H9 (cell line): ENCODE measurements around the gene PC. TPM values are rescaled to one million over a fixed set of nuclear protein-coding genes. Genes with fewer than 3 reads are reported as not detected.

Source experiments
- DNase-seq: peaks from one replicate; pipeline ENCODE4 v3.0.0-alpha.2; 2017
- H2AFZ ChIP-seq: one replicate; pipeline ENCODE4 v1.6.1; 2013; ENCODE audit warnings: mild to moderate bottlenecking, low read length, control low read depth, moderate library complexity
- H2AK5ac ChIP-seq: 2 replicates; pipeline ENCODE4 v1.6.1; 2013; ENCODE audit warnings: low read length, control low read depth, mixed read lengths; ENCODE audit not compliant: insufficient read length
- H2BK120ac ChIP-seq: one replicate; pipeline ENCODE4 v1.6.1; 2013; ENCODE audit warnings: low read depth, mild to moderate bottlenecking, low read length, control low read depth, inconsistent platforms; ENCODE audit not compliant: poor library complexity, severe bottlenecking
- H2BK12ac ChIP-seq: 2 replicates; pipeline ENCODE4 v1.6.1; 2013; ENCODE audit warnings: low read length, control low read depth, mixed read lengths, low read depth; ENCODE audit not compliant: insufficient read length
- H2BK15ac ChIP-seq: 2 replicates; pipeline ENCODE4 v1.6.1; 2013; ENCODE audit warnings: low read depth, low read length, control low read depth
- H2BK20ac ChIP-seq: one replicate; pipeline ENCODE4 v1.6.1; 2013; ENCODE audit warnings: low read depth, mild to moderate bottlenecking, low read length, control low read depth, inconsistent platforms; ENCODE audit not compliant: poor library complexity, severe bottlenecking
- H2BK5ac ChIP-seq: 2 replicates; pipeline ENCODE4 v1.6.1; 2013; ENCODE audit warnings: low read length, control low read depth, mixed read lengths; ENCODE audit not compliant: insufficient read length
- H3K14ac ChIP-seq: 2 replicates; pipeline ENCODE4 v1.6.1; 2013; ENCODE audit warnings: low read length, control low read depth; ENCODE audit not compliant: insufficient read depth
- H3K18ac ChIP-seq: 2 replicates; pipeline ENCODE4 v1.6.1; 2013; ENCODE audit warnings: low read depth, mild to moderate bottlenecking, mixed read lengths, low read length, control low read depth; ENCODE audit not compliant: insufficient read length
- H3K23ac ChIP-seq: 2 replicates; pipeline ENCODE4 v1.6.1; 2013; ENCODE audit warnings: low read length, control low read depth, mixed read lengths, low read depth; ENCODE audit not compliant: insufficient read length
- H3K23me2 ChIP-seq: 2 replicates; pipeline ENCODE4 v1.6.1; 2013; ENCODE audit warnings: low read depth, mild to moderate bottlenecking, mixed read lengths, low read length, control low read depth; ENCODE audit not compliant: insufficient read length, poor library complexity, severe bottlenecking
- H3K27ac ChIP-seq: 2 replicates; pipeline ENCODE4 v1.5.1; 2013; ENCODE audit warnings: low read length, control low read depth, mixed read lengths, low read depth; ENCODE audit not compliant: insufficient read length
- H3K27me3 ChIP-seq: 2 replicates; pipeline ENCODE4 v1.6.1; 2013; ENCODE audit warnings: low read length, control low read depth, inconsistent platforms; ENCODE audit not compliant: insufficient read depth
- H3K4ac ChIP-seq: 2 replicates; pipeline ENCODE4 v1.6.1; 2013; ENCODE audit warnings: low read depth, mild to moderate bottlenecking, control low read depth, inconsistent platforms, low read length, moderate library complexity
- H3K4me1 ChIP-seq: 2 replicates; pipeline ENCODE4 v1.6.1; 2013; ENCODE audit warnings: low read length, control low read depth, inconsistent platforms; ENCODE audit not compliant: insufficient read depth
- H3K4me2 ChIP-seq: 2 replicates; pipeline ENCODE4 v1.6.1; 2013; ENCODE audit warnings: low read length, control low read depth, mixed read lengths; ENCODE audit not compliant: insufficient read length, insufficient read depth
- H3K56ac ChIP-seq: 2 replicates; pipeline ENCODE4 v1.6.1; 2013; ENCODE audit warnings: low read depth, mild to moderate bottlenecking, mixed read lengths, low read length, control low read depth; ENCODE audit not compliant: insufficient read length
- H3K79me1 ChIP-seq: 2 replicates; pipeline ENCODE4 v1.6.1; 2013; ENCODE audit warnings: low read depth, mild to moderate bottlenecking, moderate library complexity, low read length, control low read depth, inconsistent platforms; ENCODE audit not compliant: insufficient read depth, poor library complexity, severe bottlenecking
- H3K79me2 ChIP-seq: 2 replicates; pipeline ENCODE4 v1.6.1; 2013; ENCODE audit warnings: low read length, control low read depth, inconsistent platforms; ENCODE audit not compliant: insufficient read depth
- H3K9ac ChIP-seq: 2 replicates; pipeline ENCODE4 v1.6.1; 2013; ENCODE audit warnings: low read length, control low read depth, mixed read lengths; ENCODE audit not compliant: insufficient read length; ENCODE audit errors: extremely low read depth
- H3K9me3 ChIP-seq: one replicate; pipeline ENCODE4 v1.6.1; 2013; ENCODE audit warnings: low read depth, low read length, inconsistent platforms; ENCODE audit not compliant: control insufficient read depth
- H3T11ph ChIP-seq: one replicate; pipeline ENCODE4 v1.6.1; 2013; ENCODE audit warnings: mild to moderate bottlenecking, low read length, control low read depth, inconsistent platforms
- H4K20me1 ChIP-seq: one replicate; pipeline ENCODE4 v1.6.1; 2013; ENCODE audit not compliant: control insufficient read depth, insufficient read length, insufficient read depth
- H4K5ac ChIP-seq: 2 replicates; pipeline ENCODE4 v1.6.1; 2013; ENCODE audit warnings: low read depth, mild to moderate bottlenecking, mixed read lengths, low read length, control low read depth; ENCODE audit not compliant: insufficient read length
- H4K8ac ChIP-seq: replicated peaks from 2 replicates; pipeline ENCODE4 v1.6.1; 2013; ENCODE audit warnings: low read length, control low read depth, mixed read lengths, low read depth; ENCODE audit not compliant: insufficient read length
- H4K91ac ChIP-seq: 2 replicates; pipeline ENCODE4 v1.6.1; 2013; ENCODE audit warnings: low read depth, mild to moderate bottlenecking, moderate library complexity, mixed read lengths, low read length, control low read depth; ENCODE audit not compliant: insufficient read length
- H3K27ac Mint-ChIP-seq, 3 experiments: 2 replicates in 2 of 3; 3 replicates in 1 of 3; pipeline ENCODE4 v1.8.0; 2020 to 2021; ENCODE audit warnings: mixed read lengths in 3 of 3, mild to moderate bottlenecking in 1 of 3, moderate library complexity in 1 of 3
- H3K27me3 Mint-ChIP-seq: 2 replicates; pipeline ENCODE4 v1.8.0; 2021; ENCODE audit warnings: low read depth, mild to moderate bottlenecking, moderate library complexity, mixed read lengths
- H3K36me3 Mint-ChIP-seq, 3 experiments: 2 replicates in 2 of 3; 3 replicates in 1 of 3; pipeline ENCODE4 v1.8.0; 2020 to 2021; ENCODE audit warnings: low read depth in 3 of 3, mixed read lengths in 3 of 3; ENCODE audit not compliant: insufficient read depth in 1 of 3
- H3K4me1 Mint-ChIP-seq, 2 experiments: 2 replicates each; pipeline ENCODE4 v1.8.0; 2020; ENCODE audit warnings: mixed read lengths in 2 of 2
- H3K4me3 Mint-ChIP-seq, 2 experiments: 2 replicates in 1 of 2; 3 replicates in 1 of 2; pipeline ENCODE4 v1.8.0; 2020 to 2021; ENCODE audit warnings: mild to moderate bottlenecking in 2 of 2, mixed read lengths in 2 of 2, moderate library complexity in 1 of 2
- H3K9me3 Mint-ChIP-seq, 2 experiments: 2 replicates in 1 of 2; 3 replicates in 1 of 2; pipeline ENCODE4 v1.8.0; 2020; ENCODE audit warnings: mild to moderate bottlenecking in 2 of 2, mixed read lengths in 2 of 2, moderate library complexity in 1 of 2
- CTCF ChIP-seq: fragments of 200-600 bp; sonication (generic); conservative IDR thresholded peaks from 3 replicates; pipeline ENCODE4 v1.8.0; 2021; ENCODE audit warnings: antibody characterized with exemption, mild to moderate bottlenecking
- WGBS: extraction: QIAGEN DNeasy Blood & Tissue Kit; methylation state at CpG from one replicate; pipeline ENCODE4 v1.1.7; 2013; ENCODE audit warnings: missing lambda C conversion rate, low lambda C conversion rate, mixed read lengths; ENCODE audit not compliant: insufficient read length; ENCODE audit errors: extremely low coverage; 5-methylcytosine and 5-hydroxymethylcytosine counted together
- total RNA-seq: library from RNA; stranded (reverse); gene quantifications from 2 replicates; pipeline ENCODE4 v1.2.1, GENCODE V29; 2021

The PC gene
- total RNA-seq, 1 experiment from 2014 or later, result 32.6 TPM

GRCh38 chr11:66904561-66904960 lies 53.6 kb downstream of the PC start:
- no peak for DNase-seq
- Histone ChIP-seq H4K5ac (no peak overlapping the region), H3K9ac (no peak overlapping the region), H3K79me2 (no peaks in the 10 kb centered on the region), H2BK5ac (no peak overlapping the region), H2BK120ac (no peak overlapping the region), H3K9me3 (no peaks in the 10 kb centered on the region), H3K4ac (no peak overlapping the region), H3K23ac (no peak overlapping the region), H3K27me3 (no peaks in the 10 kb centered on the region), H4K91ac (no peak overlapping the region), H4K8ac (no peak overlapping the region), H3K4me2 (no peak overlapping the region), H2BK20ac (no peak overlapping the region), H2BK15ac (no peak overlapping the region), H3K23me2 (no peaks in the 10 kb centered on the region), H3K56ac (no peak overlapping the region), H2AFZ (no peak overlapping the region), H3K79me1 (no peaks in the 10 kb centered on the region), H3T11ph (no peak overlapping the region), H2BK12ac (no peak overlapping the region), H3K18ac (no peak overlapping the region), H3K27ac (no peak overlapping the region), H3K4me1 (peaks cover 8% of the 10 kb centered on the region; the same call in 1 of the 2 replicates), H4K20me1 (no peaks in the 10 kb centered on the region), H2AK5ac (no peak overlapping the region), H3K14ac (no peak overlapping the region; the same call in 1 of the 2 replicates)
- Mint-ChIP-seq H3K27me3 (no peaks in the 10 kb centered on the region), H3K36me3 (peaks cover 0 to 3% (median 0%) of the 10 kb centered on the region in 3 experiments; a peak in 1 of 7 replicates), H3K27ac (peak overlapping the region; percentile 17 to 72 (median 49); a peak in 6 of 7 replicates), H3K4me1 (peaks cover 49 to 56% of the 10 kb centered on the region in 2 experiments), H3K4me3 (no peak overlapping the region), H3K9me3 (no peaks in the 10 kb centered on the region)
- WGBS, result no CpG with 5 or more reads among the region's 6 CpGs
- TF ChIP-seq CTCF, result no peak
